Measurements from ENCODE around the gene CALCOCO2. TPM values are rescaled to one million over a fixed set of nuclear protein-coding genes. Genes with fewer than 3 reads are reported as not detected.
"Not testable (repeated sequence)": the region's sequence is repeated elsewhere in the genome, so short reads cannot be mapped to it uniquely, and the experiment has no call there.

CALCOCO2 gene
- total and polyA plus RNA-seq, 10 donors: 30.1 to 167 (median 126) TPM

DNA sequence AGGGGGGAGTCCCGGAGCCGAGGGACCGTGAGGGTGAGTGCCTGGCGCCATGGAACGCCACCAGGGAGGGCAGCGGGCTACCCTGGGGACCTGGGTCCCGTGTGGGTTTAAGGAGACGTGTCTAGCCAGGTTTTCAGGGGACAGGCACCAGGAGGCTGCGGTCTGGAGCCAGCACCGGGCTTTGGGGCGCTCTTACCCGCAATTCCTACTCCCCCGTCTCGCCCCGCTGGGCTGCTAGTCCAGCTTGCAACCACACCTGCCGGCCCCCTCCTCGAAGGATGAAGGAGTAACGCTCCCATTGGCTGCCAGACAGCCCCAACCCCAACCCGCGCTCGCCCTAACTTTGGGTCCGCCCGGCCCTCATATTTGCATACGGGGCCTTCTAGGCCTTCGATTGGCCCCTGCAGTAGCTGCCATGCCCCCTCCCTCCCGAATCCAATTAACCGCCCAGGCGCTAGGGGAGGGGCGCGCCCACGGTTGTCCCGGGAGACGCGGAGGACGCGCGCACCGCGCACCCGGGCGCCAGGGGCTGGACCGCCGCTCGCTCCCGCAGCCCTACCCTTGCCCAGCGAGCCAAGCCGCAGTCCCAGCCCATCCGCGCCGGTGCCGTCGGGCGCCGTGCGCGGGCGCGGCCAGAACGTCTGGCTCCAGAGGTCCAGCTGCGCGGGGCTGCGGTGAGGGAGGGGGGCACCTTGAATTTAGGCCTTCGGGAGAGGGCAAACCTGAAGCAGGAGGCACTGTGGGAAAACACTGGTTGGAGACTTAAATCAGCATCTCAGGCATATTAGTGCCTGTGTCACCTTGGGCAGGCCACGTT, 13.9 kb upstream of the CALCOCO2 start, which contains the start of gene TTLL6:
TTLL6 (minus strand) TSS at position 456 of the 817 bp plus-strand sequence; CDS start at position 299, 157 bp downstream.
- Histone ChIP-seq H3K36me3 (no peaks in the 10 kb centered on the region), H3K27me3 (replicated peaks in 1 of 7) (peaks cover 0 to 72% (median 18%) of the 10 kb centered on the region in 7 donors), H3K9me3 (no peaks in the 10 kb centered on the region), H3K27ac (no peak within 1 kb of the TSS), H3K4me1 (peaks cover 12 to 24% (median 15%) of the 10 kb centered on the region in 6 donors), H3K4me3 (peak within 1 kb of the TSS; percentile 15 to 71 (median 42))
- intact Hi-C loops (cut with DNase I; ENCODE audit: low total_unique reads): no loop called here
- TF ChIP-seq POLR2AphosphoS5 (IDR thresholded peaks at IDR 0.05) (peak in 2 of 3 donors; percentile 51), POLR2A (IDR thresholded peaks at IDR 0.05) (no peak)
- TF ChIP-seq, protein P1, sequence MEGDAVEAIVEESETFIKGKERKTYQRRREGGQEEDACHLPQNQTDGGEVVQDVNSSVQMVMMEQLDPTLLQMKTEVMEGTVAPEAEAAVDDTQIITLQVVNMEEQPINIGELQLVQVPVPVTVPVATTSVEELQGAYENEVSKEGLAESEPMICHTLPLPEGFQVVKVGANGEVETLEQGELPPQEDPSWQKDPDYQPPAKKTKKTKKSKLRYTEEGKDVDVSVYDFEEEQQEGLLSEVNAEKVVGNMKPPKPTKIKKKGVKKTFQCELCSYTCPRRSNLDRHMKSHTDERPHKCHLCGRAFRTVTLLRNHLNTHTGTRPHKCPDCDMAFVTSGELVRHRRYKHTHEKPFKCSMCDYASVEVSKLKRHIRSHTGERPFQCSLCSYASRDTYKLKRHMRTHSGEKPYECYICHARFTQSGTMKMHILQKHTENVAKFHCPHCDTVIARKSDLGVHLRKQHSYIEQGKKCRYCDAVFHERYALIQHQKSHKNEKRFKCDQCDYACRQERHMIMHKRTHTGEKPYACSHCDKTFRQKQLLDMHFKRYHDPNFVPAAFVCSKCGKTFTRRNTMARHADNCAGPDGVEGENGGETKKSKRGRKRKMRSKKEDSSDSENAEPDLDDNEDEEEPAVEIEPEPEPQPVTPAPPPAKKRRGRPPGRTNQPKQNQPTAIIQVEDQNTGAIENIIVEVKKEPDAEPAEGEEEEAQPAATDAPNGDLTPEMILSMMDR (IDR thresholded peaks at IDR 0.05 in 8 of 11, conservative IDR thresholded peaks at IDR 0.05 in 3 of 11): no peak
- WGBS, 5 donors: 2 to 5% (median 2%) methylated on average over 17 to 64 of the region's 64 CpGs
- peak; percentile 86 for DNase-seq

DNA sequence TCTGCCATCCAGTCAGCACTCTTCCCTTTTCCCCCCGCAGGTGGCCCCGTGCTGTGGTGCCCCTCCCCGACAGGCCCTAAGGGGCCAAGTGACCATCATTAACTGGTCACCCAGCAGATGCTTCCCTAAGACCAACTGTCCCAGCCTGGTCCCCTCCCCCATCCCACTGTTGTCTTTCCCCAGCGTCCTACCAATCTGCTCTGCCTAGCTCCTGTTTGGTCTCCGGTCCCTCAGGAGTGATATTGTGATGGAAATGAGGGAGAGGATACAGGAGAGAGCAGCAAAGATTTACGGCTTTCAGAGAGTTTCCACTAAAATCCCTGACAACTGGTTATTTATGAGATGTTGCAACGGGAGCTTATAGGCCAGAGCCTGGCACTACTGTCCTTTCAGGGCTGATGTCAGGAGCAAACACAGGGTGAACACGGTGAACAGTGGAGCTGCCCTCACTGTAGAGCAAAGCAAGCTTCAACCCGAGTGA, 12.4 kb upstream of the CALCOCO2 start:
- no peak overlapping the region for H3K27ac ChIP-seq
- no peaks in the 10 kb centered on the region for H3K9me3 ChIP-seq
- no peak overlapping the region for H3K4me3 ChIP-seq
- H3K36me3 ChIP-seq: no peaks in the 10 kb centered on the region
- intact Hi-C loops (cut with DNase I; ENCODE audit: low total_unique reads): no loop called here
- peaks cover 12 to 24% (median 15%) of the 10 kb centered on the region in 6 donors for H3K4me1 ChIP-seq
- 71 to 77% (median 76%) methylated on average over 9 of the region's 9 CpGs for WGBS, 5 donors
- TF ChIP-seq, protein P1 (IDR thresholded peaks at IDR 0.05 in 8 of 11, conservative IDR thresholded peaks at IDR 0.05 in 3 of 11): no peak
- TF ChIP-seq POLR2A (IDR thresholded peaks at IDR 0.05) (no peak), POLR2AphosphoS5 (IDR thresholded peaks at IDR 0.05) (no peak)
- no peak for DNase-seq
- peaks cover 0 to 80% (median 18%) of the 10 kb centered on the region in 7 donors for H3K27me3 ChIP-seq (replicated peaks in 1 of 7)

- H3K4me1 ChIP-seq: peaks cover 12 to 22% (median 15%) of the 10 kb centered on the region in 6 donors
- no peaks in the 10 kb centered on the region for H3K36me3 ChIP-seq
- TF ChIP-seq POLR2AphosphoS5 (IDR thresholded peaks at IDR 0.05): no peak
- no peak for TF ChIP-seq POLR2A (IDR thresholded peaks at IDR 0.05)
- TF ChIP-seq, protein P1 (IDR thresholded peaks at IDR 0.05 in 8 of 11, conservative IDR thresholded peaks at IDR 0.05 in 3 of 11): no peak
- no peak for DNase-seq
- intact Hi-C loops (cut with DNase I; ENCODE audit: low total_unique reads): no loop called here
- H3K27ac ChIP-seq: no peak overlapping the region
- H3K27me3 ChIP-seq (replicated peaks in 1 of 7): peaks cover 0 to 80% (median 18%) of the 10 kb centered on the region in 7 donors
- no peak overlapping the region for H3K4me3 ChIP-seq
- 85 to 92% (median 88%) methylated on average over 11 of the region's 11 CpGs for WGBS, 5 donors
- no peaks in the 10 kb centered on the region for H3K9me3 ChIP-seq
Observed at GRCh38 chr17:48819466-48819865, 11.4 kb upstream of the CALCOCO2 start.

GRCh38 chr17:48820936-48821335, 9.9 kb upstream of the CALCOCO2 start:
- 78 to 87% (median 86%) methylated on average over 6 of the region's 6 CpGs for WGBS, 5 donors
- intact Hi-C loops (cut with DNase I; ENCODE audit: low total_unique reads); H3K36me3 ChIP-seq; DNase-seq; H3K9me3 ChIP-seq; H3K27ac ChIP-seq; H3K4me3 ChIP-seq: not testable (repeated sequence)
- H3K27me3 ChIP-seq (replicated peaks in 1 of 7): peaks cover 0 to 68% (median 18%) of the 10 kb centered on the region in 7 donors
- peaks cover 12 to 18% (median 15%) of the 10 kb centered on the region in 6 donors for H3K4me1 ChIP-seq
